Measurements from ENCODE around the gene CFAP57. TPM values are rescaled to one million over a fixed set of nuclear protein-coding genes. Genes with fewer than 3 reads are reported as not detected.

Gene CFAP57
- total and polyA plus RNA-seq, 9 of the 15 experiments (the other 6 are each of a cell fraction or from before 2014, with no cell fraction given) = 0.04 to 0.22 (median 0.07) TPM; not detected in 3

DNA sequence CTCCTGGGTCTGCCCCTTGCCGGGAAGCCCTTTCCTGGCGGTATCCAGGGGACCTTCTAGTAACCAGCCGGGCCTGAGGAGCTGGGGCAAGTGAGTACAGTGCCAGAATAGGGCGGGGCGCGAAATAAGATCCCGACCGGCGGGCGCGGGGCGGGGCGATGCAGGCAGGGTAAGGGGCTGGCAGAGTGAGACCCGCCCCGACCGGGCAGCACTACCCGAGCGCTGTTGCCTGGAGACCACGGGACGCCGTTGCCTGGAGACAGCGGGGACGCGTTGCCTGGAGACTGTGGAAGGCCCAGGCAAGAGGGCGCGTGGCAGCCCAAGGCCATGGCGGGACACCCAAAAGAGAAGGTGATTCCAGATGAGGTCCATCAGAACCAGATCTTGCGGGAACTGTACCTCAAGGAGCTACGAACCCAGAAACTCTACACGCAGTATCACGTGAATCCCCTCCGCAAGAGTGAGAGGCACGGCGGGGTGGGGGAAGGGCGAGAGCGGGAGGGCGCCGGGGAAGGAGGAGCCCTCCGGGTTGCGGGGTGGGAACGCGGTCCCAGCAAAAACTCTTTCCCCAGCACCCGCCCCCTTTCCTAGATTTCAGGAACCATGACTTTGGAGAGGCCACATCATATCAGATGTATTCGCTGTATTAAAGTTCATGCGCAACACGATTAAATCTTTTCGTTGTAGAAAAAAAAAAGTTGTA is 24.4 kb upstream of the CFAP57 start (continued):
- TF ChIP-seq HNRNPLL (IDR thresholded peaks at IDR 0.05; ENCODE audit: low read depth, low read length, poor library complexity, severe bottlenecking) (peak; percentile 90), ZFP1 (CRISPR knock-in tag; IDR thresholded peaks at IDR 0.05) (no peak), RFX1 (IDR thresholded peaks at IDR 0.05) (peak; percentile 95), HNRNPUL1 (IDR thresholded peaks at IDR 0.05; ENCODE audit: low read length) (no peak), HEY1 (CRISPR knock-in tag; IDR thresholded peaks at IDR 0.05; ENCODE audit: borderline replicate concordance) (no peak), CBX3 (IDR thresholded peaks at IDR 0.05; ENCODE audit: borderline replicate concordance in 1 of 2, low read length in 2 of 2) (no peak), FOXP1 (CRISPR knock-in tag; IDR thresholded peaks at IDR 0.05) (no peak), PPARD (CRISPR knock-in tag; IDR thresholded peaks at IDR 0.05) (no peak), TAF15 (IDR thresholded peaks at IDR 0.05; ENCODE audit: low read depth, low read length) (no peak), ZNF444 (CRISPR knock-in tag; IDR thresholded peaks at IDR 0.05) (no peak), ZNF785 (CRISPR knock-in tag; IDR thresholded peaks at IDR 0.05) (no peak), CREM (IDR thresholded peaks at IDR 0.05; ENCODE audit: low read depth) (no peak), XRCC5 (IDR thresholded peaks at IDR 0.05; ENCODE audit: low read depth, low read length) (no peak), MYNN (IDR thresholded peaks at IDR 0.05) (peak; percentile 93), MYNN (CRISPR knock-in tag; IDR thresholded peaks at IDR 0.05) (0 out of 2 replicates have a peak, but pooled peaks have one; percentile 60), ZNF232 (CRISPR knock-in tag; IDR thresholded peaks at IDR 0.05) (no peak), FOSL1 (tag; conservative IDR thresholded peaks at IDR 0.05) (no peak)
- TF ChIP-seq, protein P1, sequence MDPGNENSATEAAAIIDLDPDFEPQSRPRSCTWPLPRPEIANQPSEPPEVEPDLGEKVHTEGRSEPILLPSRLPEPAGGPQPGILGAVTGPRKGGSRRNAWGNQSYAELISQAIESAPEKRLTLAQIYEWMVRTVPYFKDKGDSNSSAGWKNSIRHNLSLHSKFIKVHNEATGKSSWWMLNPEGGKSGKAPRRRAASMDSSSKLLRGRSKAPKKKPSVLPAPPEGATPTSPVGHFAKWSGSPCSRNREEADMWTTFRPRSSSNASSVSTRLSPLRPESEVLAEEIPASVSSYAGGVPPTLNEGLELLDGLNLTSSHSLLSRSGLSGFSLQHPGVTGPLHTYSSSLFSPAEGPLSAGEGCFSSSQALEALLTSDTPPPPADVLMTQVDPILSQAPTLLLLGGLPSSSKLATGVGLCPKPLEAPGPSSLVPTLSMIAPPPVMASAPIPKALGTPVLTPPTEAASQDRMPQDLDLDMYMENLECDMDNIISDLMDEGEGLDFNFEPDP (CRISPR knock-in tag; IDR thresholded peaks at IDR 0.05) = no peak
- TF ChIP-seq, protein P2, sequence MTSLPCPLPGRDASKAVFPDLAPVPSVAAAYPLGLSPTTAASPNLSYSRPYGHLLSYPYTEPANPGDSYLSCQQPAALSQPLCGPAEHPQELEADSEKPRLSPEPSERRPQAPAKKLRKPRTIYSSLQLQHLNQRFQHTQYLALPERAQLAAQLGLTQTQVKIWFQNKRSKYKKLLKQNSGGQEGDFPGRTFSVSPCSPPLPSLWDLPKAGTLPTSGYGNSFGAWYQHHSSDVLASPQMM (CRISPR knock-in tag; IDR thresholded peaks at IDR 0.05) = no peak
- TF ChIP-seq, protein P3, sequence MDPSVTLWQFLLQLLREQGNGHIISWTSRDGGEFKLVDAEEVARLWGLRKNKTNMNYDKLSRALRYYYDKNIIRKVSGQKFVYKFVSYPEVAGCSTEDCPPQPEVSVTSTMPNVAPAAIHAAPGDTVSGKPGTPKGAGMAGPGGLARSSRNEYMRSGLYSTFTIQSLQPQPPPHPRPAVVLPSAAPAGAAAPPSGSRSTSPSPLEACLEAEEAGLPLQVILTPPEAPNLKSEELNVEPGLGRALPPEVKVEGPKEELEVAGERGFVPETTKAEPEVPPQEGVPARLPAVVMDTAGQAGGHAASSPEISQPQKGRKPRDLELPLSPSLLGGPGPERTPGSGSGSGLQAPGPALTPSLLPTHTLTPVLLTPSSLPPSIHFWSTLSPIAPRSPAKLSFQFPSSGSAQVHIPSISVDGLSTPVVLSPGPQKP (CRISPR knock-in tag; IDR thresholded peaks at IDR 0.05) = no peak
- TF ChIP-seq, protein P4, sequence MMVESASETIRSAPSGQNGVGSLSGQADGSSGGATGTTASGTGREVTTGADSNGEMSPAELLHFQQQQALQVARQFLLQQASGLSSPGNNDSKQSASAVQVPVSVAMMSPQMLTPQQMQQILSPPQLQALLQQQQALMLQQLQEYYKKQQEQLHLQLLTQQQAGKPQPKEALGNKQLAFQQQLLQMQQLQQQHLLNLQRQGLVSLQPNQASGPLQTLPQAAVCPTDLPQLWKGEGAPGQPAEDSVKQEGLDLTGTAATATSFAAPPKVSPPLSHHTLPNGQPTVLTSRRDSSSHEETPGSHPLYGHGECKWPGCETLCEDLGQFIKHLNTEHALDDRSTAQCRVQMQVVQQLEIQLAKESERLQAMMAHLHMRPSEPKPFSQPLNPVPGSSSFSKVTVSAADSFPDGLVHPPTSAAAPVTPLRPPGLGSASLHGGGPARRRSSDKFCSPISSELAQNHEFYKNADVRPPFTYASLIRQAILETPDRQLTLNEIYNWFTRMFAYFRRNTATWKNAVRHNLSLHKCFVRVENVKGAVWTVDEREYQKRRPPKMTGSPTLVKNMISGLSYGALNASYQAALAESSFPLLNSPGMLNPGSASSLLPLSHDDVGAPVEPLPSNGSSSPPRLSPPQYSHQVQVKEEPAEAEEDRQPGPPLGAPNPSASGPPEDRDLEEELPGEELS (CRISPR knock-in tag; IDR thresholded peaks at IDR 0.05; ENCODE audit: borderline replicate concordance) = no peak
- TF ChIP-seq, protein P5, sequence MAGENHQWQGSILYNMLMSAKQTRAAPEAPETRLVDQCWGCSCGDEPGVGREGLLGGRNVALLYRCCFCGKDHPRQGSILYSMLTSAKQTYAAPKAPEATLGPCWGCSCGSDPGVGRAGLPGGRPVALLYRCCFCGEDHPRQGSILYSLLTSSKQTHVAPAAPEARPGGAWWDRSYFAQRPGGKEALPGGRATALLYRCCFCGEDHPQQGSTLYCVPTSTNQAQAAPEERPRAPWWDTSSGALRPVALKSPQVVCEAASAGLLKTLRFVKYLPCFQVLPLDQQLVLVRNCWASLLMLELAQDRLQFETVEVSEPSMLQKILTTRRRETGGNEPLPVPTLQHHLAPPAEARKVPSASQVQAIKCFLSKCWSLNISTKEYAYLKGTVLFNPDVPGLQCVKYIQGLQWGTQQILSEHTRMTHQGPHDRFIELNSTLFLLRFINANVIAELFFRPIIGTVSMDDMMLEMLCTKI (IDR thresholded peaks at IDR 0.05; ENCODE audit: partially characterized antibody) = no peak

All from K562 (cell line).